ENCODE measurements around the gene COX7A1. TPM values are rescaled to one million over a fixed set of nuclear protein-coding genes. Genes with fewer than 3 reads are reported as not detected.

COX7A1 gene
- total RNA-seq, 1 experiment from 2014 or later = not detected

- no peak for ATAC-seq
- Histone ChIP-seq H3K9me3 (ENCODE audit: low read length) (no peaks in the 10 kb centered on the region), H3K4me3 (ENCODE audit: low read length) (peak overlapping the region; percentile 57)
These were observed 23.9 kb downstream of the COX7A1 start for GRCh38 chr19:36128392-36128736.

DNA sequence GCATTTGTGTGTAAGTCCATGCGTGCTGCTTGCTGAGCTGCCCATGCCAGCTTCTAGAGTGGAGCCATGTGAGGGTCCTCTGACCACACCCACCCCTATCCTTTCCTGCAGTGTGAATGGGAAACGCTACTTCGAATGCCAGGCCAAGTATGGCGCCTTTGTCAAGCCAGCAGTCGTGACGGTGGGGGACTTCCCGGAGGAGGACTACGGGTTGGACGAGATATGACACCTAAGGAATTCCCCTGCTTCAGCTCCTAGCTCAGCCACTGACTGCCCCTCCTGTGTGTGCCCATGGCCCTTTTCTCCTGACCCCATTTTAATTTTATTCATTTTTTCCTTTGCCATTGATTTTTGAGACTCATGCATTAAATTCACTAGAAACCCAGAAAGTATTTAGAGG is 26.7 kb downstream of the COX7A1 start:
- H3K4me3 ChIP-seq (ENCODE audit: low read length) = no peak overlapping the region
- H3K4me2 ChIP-seq (ENCODE audit: low read length) = no peak overlapping the region
- no peak overlapping the region for H2AFZ ChIP-seq (ENCODE audit: low read length)
- H4K20me1 ChIP-seq (ENCODE audit: low read length) = no peaks in the 10 kb centered on the region
- no TSS peak for BruUV-seq (replicated peaks)
- H3K79me2 ChIP-seq (ENCODE audit: low read length) = no peaks in the 10 kb centered on the region
- POLR2A ChIA-PET (ENCODE audit: unreplicated experiment) = interaction anchor here (0.6 kb wide), 1 partner anchor 112 kb away, joined by 3 read pairs; no protein-coding TSS in a partner anchor
- DNase-seq (no peak), ATAC-seq (no peak)
- TF ChIP-seq EZH2 (IDR thresholded peaks at IDR 0.05; ENCODE audit: low read length, unreplicated experiment) = no peak
- no peak for TF ChIP-seq EZH2phosphoT487 (IDR thresholded peaks at IDR 0.05; ENCODE audit: borderline replicate concordance, low read length)
- TF ChIP-seq, protein P1, sequence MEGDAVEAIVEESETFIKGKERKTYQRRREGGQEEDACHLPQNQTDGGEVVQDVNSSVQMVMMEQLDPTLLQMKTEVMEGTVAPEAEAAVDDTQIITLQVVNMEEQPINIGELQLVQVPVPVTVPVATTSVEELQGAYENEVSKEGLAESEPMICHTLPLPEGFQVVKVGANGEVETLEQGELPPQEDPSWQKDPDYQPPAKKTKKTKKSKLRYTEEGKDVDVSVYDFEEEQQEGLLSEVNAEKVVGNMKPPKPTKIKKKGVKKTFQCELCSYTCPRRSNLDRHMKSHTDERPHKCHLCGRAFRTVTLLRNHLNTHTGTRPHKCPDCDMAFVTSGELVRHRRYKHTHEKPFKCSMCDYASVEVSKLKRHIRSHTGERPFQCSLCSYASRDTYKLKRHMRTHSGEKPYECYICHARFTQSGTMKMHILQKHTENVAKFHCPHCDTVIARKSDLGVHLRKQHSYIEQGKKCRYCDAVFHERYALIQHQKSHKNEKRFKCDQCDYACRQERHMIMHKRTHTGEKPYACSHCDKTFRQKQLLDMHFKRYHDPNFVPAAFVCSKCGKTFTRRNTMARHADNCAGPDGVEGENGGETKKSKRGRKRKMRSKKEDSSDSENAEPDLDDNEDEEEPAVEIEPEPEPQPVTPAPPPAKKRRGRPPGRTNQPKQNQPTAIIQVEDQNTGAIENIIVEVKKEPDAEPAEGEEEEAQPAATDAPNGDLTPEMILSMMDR (conservative IDR thresholded peaks at IDR 0.05; ENCODE audit: low read depth, low read length) = no peak
- CTCF ChIA-PET = no interaction called here
- H3K27ac ChIP-seq (ENCODE audit: low read length) = no peak overlapping the region
- 0 out of 2 replicates have a peak, but pooled peaks cover 6% of the 10 kb centered on the region for H3K4me1 ChIP-seq (ENCODE audit: insufficient read depth, low read length)
- no peaks in the 10 kb centered on the region for H3K27me3 ChIP-seq (ENCODE audit: low read length)
- no peak overlapping the region for H3K9ac ChIP-seq (ENCODE audit: low read length)
- no peaks in the 10 kb centered on the region for H3F3A ChIP-seq (ENCODE audit: low read length, unreplicated experiment)
- no peaks in the 10 kb centered on the region for H3K9me2 ChIP-seq (replicated peaks; ENCODE audit: low read length)
- H3K9me3 ChIP-seq (ENCODE audit: low read length) = no peaks in the 10 kb centered on the region
- H3K36me3 ChIP-seq (ENCODE audit: low read depth, low read length) = peaks cover 7% of the 10 kb centered on the region; the same call in 1 of the 2 replicates
- intact Hi-C loops (cut with micrococcal nuclease) = no loop called here

More at GRCh38 chr19:36128392-36128736, 23.9 kb downstream of the COX7A1 start:
- Histone ChIP-seq H3K4me1 (ENCODE audit: insufficient read depth, low read length) (peaks cover 18% of the 10 kb centered on the region), H3K79me2 (ENCODE audit: low read length) (no peaks in the 10 kb centered on the region), H3K27me3 (ENCODE audit: low read length) (no peaks in the 10 kb centered on the region), H3K27ac (ENCODE audit: low read length) (peak overlapping the region; percentile 73), H3F3A (ENCODE audit: low read length, unreplicated experiment) (no peaks in the 10 kb centered on the region), H3K9ac (ENCODE audit: low read length) (peak overlapping the region; percentile 70), H3K4me2 (ENCODE audit: low read length) (peak overlapping the region; percentile 78), H3K36me3 (ENCODE audit: low read depth, low read length) (peaks cover 7% of the 10 kb centered on the region; the same call in 1 of the 2 replicates), H3K9me2 (replicated peaks; ENCODE audit: low read length) (no peaks in the 10 kb centered on the region), H2AFZ (ENCODE audit: low read length) (peak overlapping the region; percentile 85), H4K20me1 (ENCODE audit: low read length) (no peaks in the 10 kb centered on the region)
- TF ChIP-seq EZH2phosphoT487 (IDR thresholded peaks at IDR 0.05; ENCODE audit: borderline replicate concordance, low read length) = no peak
- no peak for TF ChIP-seq EZH2 (IDR thresholded peaks at IDR 0.05; ENCODE audit: low read length, unreplicated experiment)
- TF ChIP-seq, protein P1 (conservative IDR thresholded peaks at IDR 0.05; ENCODE audit: low read depth, low read length) = no peak
- intact Hi-C loops (cut with micrococcal nuclease) = no loop called here
- DNase-seq = no peak
- POLR2A ChIA-PET (ENCODE audit: unreplicated experiment) = interaction anchor here (0.5 to 1.0 kb wide), 4 partner anchors 11 to 529 kb away, joined by 3 to 5 read pairs (median 5); partner anchors contain the start of gene CAPNS1
- CTCF ChIA-PET = no interaction called here
- BruUV-seq (replicated peaks) = TSS peak; percentile 91

GRCh38 chr19:36121486-36122124 is 30.6 kb downstream of the COX7A1 start:
- Histone ChIP-seq H3F3A (ENCODE audit: low read length, unreplicated experiment) (no peaks in the 10 kb centered on the region), H3K4me1 (ENCODE audit: insufficient read depth, low read length) (0 out of 2 replicates have a peak, but pooled peaks cover 3% of the 10 kb centered on the region), H3K79me2 (ENCODE audit: low read length) (peaks cover 3% of the 10 kb centered on the region; the same call in 1 of the 2 replicates), H3K4me2 (ENCODE audit: low read length) (no peak overlapping the region), H4K20me1 (ENCODE audit: low read length) (no peaks in the 10 kb centered on the region), H3K9ac (ENCODE audit: low read length) (no peak overlapping the region), H3K4me3 (ENCODE audit: low read length) (no peak overlapping the region), H2AFZ (ENCODE audit: low read length) (no peak overlapping the region), H3K27me3 (ENCODE audit: low read length) (no peaks in the 10 kb centered on the region), H3K27ac (ENCODE audit: low read length) (no peak overlapping the region), H3K9me2 (replicated peaks; ENCODE audit: low read length) (no peaks in the 10 kb centered on the region), H3K36me3 (ENCODE audit: low read depth, low read length) (peaks cover 7% of the 10 kb centered on the region; the same call in 1 of the 2 replicates), H3K9me3 (ENCODE audit: low read length) (no peaks in the 10 kb centered on the region)
- DNase-seq (no peak), ATAC-seq (no peak)
- ChIA-PET CTCF (no interaction called here), POLR2A (ENCODE audit: unreplicated experiment) (no interaction called here)
- intact Hi-C loops (cut with micrococcal nuclease) = no loop called here
- no TSS peak for BruUV-seq (replicated peaks)
- TF ChIP-seq EZH2phosphoT487 (IDR thresholded peaks at IDR 0.05; ENCODE audit: borderline replicate concordance, low read length) (no peak), EZH2 (IDR thresholded peaks at IDR 0.05; ENCODE audit: low read length, unreplicated experiment) (no peak)
- TF ChIP-seq, protein P1 (conservative IDR thresholded peaks at IDR 0.05; ENCODE audit: low read depth, low read length) = no peak
